ENCODE results near the gene COL2A1.

The COL2A1 gene

GRCh38 chr12:47995981-47996401 lies 8.3 kb downstream of the COL2A1 start:
- DNase-seq (ENCODE audit: low read depth), result peak; percentile 38
- no peak overlapping the region for H3K4me3 ChIP-seq (ENCODE audit: low read depth, low read length)

GRCh38 chr12:47993491-47993890 lies 10.8 kb downstream of the COL2A1 start:
- no peak overlapping the region for H3K4me3 ChIP-seq (ENCODE audit: low read depth, low read length)
- no peak for DNase-seq (ENCODE audit: low read depth)

GRCh38 chr12:47992776-47993175 lies 11.5 kb downstream of the COL2A1 start:
- no peak overlapping the region for H3K4me3 ChIP-seq (ENCODE audit: low read depth, low read length)
- DNase-seq (ENCODE audit: low read depth), result no peak

GRCh38 chr12:47991106-47992061 lies 12.9 kb downstream of the COL2A1 start:
- DNase-seq (ENCODE audit: low read depth), result no peak
- no peak overlapping the region for H3K4me3 ChIP-seq (ENCODE audit: low read depth, low read length)

GRCh38 chr12:47990351-47991105 lies 13.7 kb downstream of the COL2A1 start:
- DNase-seq (ENCODE audit: low read depth), result no peak
- no peak overlapping the region for H3K4me3 ChIP-seq (ENCODE audit: low read depth, low read length)

GRCh38 chr12:47989666-47990065 lies 14.6 kb downstream of the COL2A1 start:
- no peak overlapping the region for H3K4me3 ChIP-seq (ENCODE audit: low read depth, low read length)
- no peak for DNase-seq (ENCODE audit: low read depth)

- no peak for DNase-seq (ENCODE audit: low read depth)
Measured at GRCh38 chr12:47989023-47989417, 15.3 kb downstream of the COL2A1 start.

GRCh38 chr12:47988073-47989022 lies 15.9 kb downstream of the COL2A1 start:
- DNase-seq (ENCODE audit: low read depth), result no peak
- H3K4me3 ChIP-seq (ENCODE audit: low read depth, low read length), result no peak overlapping the region

More at GRCh38 chr12:47989023-47989417, 15.3 kb downstream of the COL2A1 start:
- no peak overlapping the region for H3K4me3 ChIP-seq (ENCODE audit: low read depth, low read length)

GRCh38 chr12:47987411-47988072 lies 16.7 kb downstream of the COL2A1 start:
- DNase-seq (ENCODE audit: low read depth), result no peak

GRCh38 chr12:47986832-47987231 lies 17.4 kb downstream of the COL2A1 start:
- H3K4me3 ChIP-seq (ENCODE audit: low read depth, low read length), result no peak overlapping the region
- DNase-seq (ENCODE audit: low read depth), result no peak

More at GRCh38 chr12:47987411-47988072, 16.7 kb downstream of the COL2A1 start:
- H3K4me3 ChIP-seq (ENCODE audit: low read depth, low read length), result no peak overlapping the region

GRCh38 chr12:47986291-47986660 lies 18.0 kb downstream of the COL2A1 start:
- H3K4me3 ChIP-seq (ENCODE audit: low read depth, low read length), result no peak overlapping the region
- DNase-seq (ENCODE audit: low read depth), result no peak

GRCh38 chr12:47985596-47986290 lies 18.5 kb downstream of the COL2A1 start:
- DNase-seq (ENCODE audit: low read depth), result no peak
- H3K4me3 ChIP-seq (ENCODE audit: low read depth, low read length), result no peak overlapping the region

GRCh38 chr12:47984331-47984801 lies 19.9 kb downstream of the COL2A1 start:
- H3K4me3 ChIP-seq (ENCODE audit: low read depth, low read length), result no peak overlapping the region
- DNase-seq (ENCODE audit: low read depth), result no peak

- no peak for DNase-seq (ENCODE audit: low read depth)
- no peak overlapping the region for H3K4me3 ChIP-seq (ENCODE audit: low read depth, low read length)
Measured at GRCh38 chr12:47983541-47984115, 20.6 kb downstream of the COL2A1 start.

- DNase-seq (ENCODE audit: low read depth), result no peak
- H3K4me3 ChIP-seq (ENCODE audit: low read depth, low read length), result no peak overlapping the region
Measured at GRCh38 chr12:47982770-47983169, 21.5 kb downstream of the COL2A1 start.

- H3K4me3 ChIP-seq (ENCODE audit: low read depth, low read length), result no peak overlapping the region
- no peak for DNase-seq (ENCODE audit: low read depth)
Measured at GRCh38 chr12:47982311-47982710, 22.0 kb downstream of the COL2A1 start.

GRCh38 chr12:47981496-47982260 lies 22.6 kb downstream of the COL2A1 start:
- no peak overlapping the region for H3K4me3 ChIP-seq (ENCODE audit: low read depth, low read length)
- DNase-seq (ENCODE audit: low read depth), result no peak

All from skeletal muscle cell (primary cell).